Measurements from ENCODE around the gene VOPP1.
A peak's percentile ranks its signal among the peaks of the same experiment; 100 is the strongest.

The VOPP1 gene

GRCh38 chr7:55533050-55533728 is 39.1 kb downstream of the VOPP1 start:
- DNase-seq (ENCODE audit: low read depth in 2 of 3, low spot score in 1 of 3): peak; percentile 64 to 70 (median 70)

- DNase-seq (ENCODE audit: low read depth in 2 of 3, low spot score in 1 of 3): no peak
These were observed 40.0 kb downstream of the VOPP1 start for GRCh38 chr7:55532150-55532917.

GRCh38 chr7:55531536-55531935 is 40.8 kb downstream of the VOPP1 start:
- no peak for DNase-seq (ENCODE audit: low read depth in 2 of 3, low spot score in 1 of 3)

GRCh38 chr7:55527307-55527706 is 45.0 kb downstream of the VOPP1 start:
- DNase-seq (ENCODE audit: low read depth in 2 of 3, low spot score in 1 of 3): no peak

GRCh38 chr7:55526770-55527169 is 45.5 kb downstream of the VOPP1 start:
- DNase-seq (ENCODE audit: low read depth in 2 of 3, low spot score in 1 of 3): no peak

GRCh38 chr7:55526329-55526728 is 46.0 kb downstream of the VOPP1 start:
- no peak for DNase-seq (ENCODE audit: low read depth in 2 of 3, low spot score in 1 of 3)

- no peak for DNase-seq (ENCODE audit: low read depth in 2 of 3, low spot score in 1 of 3)
These were observed 47.6 kb downstream of the VOPP1 start for GRCh38 chr7:55524558-55525310.

GRCh38 chr7:55523366-55523765 is 48.9 kb downstream of the VOPP1 start:
- no peak for DNase-seq (ENCODE audit: low read depth in 2 of 3, low spot score in 1 of 3)

- DNase-seq (ENCODE audit: low read depth in 2 of 3, low spot score in 1 of 3): no peak
These were observed 50.1 kb downstream of the VOPP1 start for GRCh38 chr7:55521917-55522902.

GRCh38 chr7:55521512-55521911 is 50.8 kb downstream of the VOPP1 start:
- DNase-seq (ENCODE audit: low read depth in 2 of 3, low spot score in 1 of 3): no peak

GRCh38 chr7:55520426-55521140 is 51.7 kb downstream of the VOPP1 start:
- no peak for DNase-seq (ENCODE audit: low read depth in 2 of 3, low spot score in 1 of 3)

- no peak for DNase-seq (ENCODE audit: low read depth in 2 of 3, low spot score in 1 of 3)
These were observed 53.5 kb downstream of the VOPP1 start for GRCh38 chr7:55518836-55519235.

GRCh38 chr7:55517936-55518689 is 54.2 kb downstream of the VOPP1 start:
- no peak for DNase-seq (ENCODE audit: low read depth in 2 of 3, low spot score in 1 of 3)

GRCh38 chr7:55517191-55517633 is 55.1 kb downstream of the VOPP1 start:
- peak; percentile 42 to 59 (median 48) for DNase-seq (ENCODE audit: low read depth in 2 of 3, low spot score in 1 of 3)

GRCh38 chr7:55516409-55516808 is 55.9 kb downstream of the VOPP1 start:
- no peak for DNase-seq (ENCODE audit: low read depth in 2 of 3, low spot score in 1 of 3)

- DNase-seq (ENCODE audit: low read depth in 2 of 3, low spot score in 1 of 3): no peak
These were observed 56.6 kb downstream of the VOPP1 start for GRCh38 chr7:55515569-55516279.

- no peak for DNase-seq (ENCODE audit: low read depth in 2 of 3, low spot score in 1 of 3)
These were observed 57.6 kb downstream of the VOPP1 start for GRCh38 chr7:55514546-55515265.

GRCh38 chr7:55513868-55514267 is 58.4 kb downstream of the VOPP1 start:
- DNase-seq (ENCODE audit: low read depth in 2 of 3, low spot score in 1 of 3): no peak

Data from stimulated activated CD4-positive, alpha-beta T cell treated with anti-CD3 and anti-CD28 coated beads, Interleukin-12 subunit alpha, Interleukin-12 subunit beta, amount 100 ng/mL, for 48 hours (primary cell).